Nephron progenitor cell (in vitro differentiated cells): ENCODE data around the gene SKAP2.

Source experiments
- DNase-seq: peaks from one replicate; pipeline ENCODE4 v3.0.0; 2021
- H3K27ac Mint-ChIP-seq: 2 replicates; pipeline ENCODE4 v1.8.0; 2021; ENCODE audit warnings: mild to moderate bottlenecking, moderate library complexity, mixed read lengths
- H3K27me3 Mint-ChIP-seq: 2 replicates; pipeline ENCODE4 v1.8.0; 2021; ENCODE audit warnings: mild to moderate bottlenecking, low read depth, mixed read lengths; ENCODE audit not compliant: poor library complexity
- H3K36me3 Mint-ChIP-seq: 2 replicates; pipeline ENCODE4 v1.8.0; 2021; ENCODE audit warnings: low read depth, mixed read lengths
- H3K4me1 Mint-ChIP-seq: 2 replicates; pipeline ENCODE4 v1.8.0; 2021; ENCODE audit warnings: mixed read lengths
- H3K4me3 Mint-ChIP-seq: 2 replicates; pipeline ENCODE4 v1.8.0; 2021; ENCODE audit warnings: mild to moderate bottlenecking, moderate library complexity, mixed read lengths
- H3K9me3 Mint-ChIP-seq: 2 replicates; pipeline ENCODE4 v1.8.0; 2021; ENCODE audit warnings: mild to moderate bottlenecking, moderate library complexity, mixed read lengths
- TF ChIP-seq, protein P1 (sequence below): fragments of 200-600 bp; sonication (generic); IDR thresholded peaks from 2 replicates; pipeline ENCODE4 v1.5.0; 2021; ENCODE audit warnings: antibody characterized with exemption

SKAP2 gene

DNA sequence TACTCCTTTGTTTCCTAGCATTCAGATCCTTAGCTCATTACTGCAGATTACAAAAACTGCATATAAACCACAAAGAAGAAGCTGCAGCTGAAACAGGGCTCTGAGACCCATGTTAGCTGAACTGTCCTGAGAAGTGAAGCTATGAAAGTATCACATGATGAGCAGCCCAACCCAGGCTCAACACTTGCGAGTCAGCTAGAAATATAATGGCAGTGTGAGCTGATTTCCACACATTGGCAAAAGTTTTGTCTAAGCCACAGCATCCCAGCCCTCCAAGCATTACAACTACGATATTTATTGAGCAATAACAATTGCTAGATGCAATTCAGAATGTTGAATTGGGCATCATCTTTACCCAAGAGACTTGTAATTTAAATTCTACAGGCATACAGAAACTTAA is 34.5 kb upstream of the SKAP2 start:
- TF ChIP-seq, protein P1, sequence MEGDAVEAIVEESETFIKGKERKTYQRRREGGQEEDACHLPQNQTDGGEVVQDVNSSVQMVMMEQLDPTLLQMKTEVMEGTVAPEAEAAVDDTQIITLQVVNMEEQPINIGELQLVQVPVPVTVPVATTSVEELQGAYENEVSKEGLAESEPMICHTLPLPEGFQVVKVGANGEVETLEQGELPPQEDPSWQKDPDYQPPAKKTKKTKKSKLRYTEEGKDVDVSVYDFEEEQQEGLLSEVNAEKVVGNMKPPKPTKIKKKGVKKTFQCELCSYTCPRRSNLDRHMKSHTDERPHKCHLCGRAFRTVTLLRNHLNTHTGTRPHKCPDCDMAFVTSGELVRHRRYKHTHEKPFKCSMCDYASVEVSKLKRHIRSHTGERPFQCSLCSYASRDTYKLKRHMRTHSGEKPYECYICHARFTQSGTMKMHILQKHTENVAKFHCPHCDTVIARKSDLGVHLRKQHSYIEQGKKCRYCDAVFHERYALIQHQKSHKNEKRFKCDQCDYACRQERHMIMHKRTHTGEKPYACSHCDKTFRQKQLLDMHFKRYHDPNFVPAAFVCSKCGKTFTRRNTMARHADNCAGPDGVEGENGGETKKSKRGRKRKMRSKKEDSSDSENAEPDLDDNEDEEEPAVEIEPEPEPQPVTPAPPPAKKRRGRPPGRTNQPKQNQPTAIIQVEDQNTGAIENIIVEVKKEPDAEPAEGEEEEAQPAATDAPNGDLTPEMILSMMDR = no peak
- H3K36me3 Mint-ChIP-seq = no peaks in the 10 kb centered on the region
- no peaks in the 10 kb centered on the region for H3K27me3 Mint-ChIP-seq
- no peak overlapping the region for H3K27ac Mint-ChIP-seq
- H3K4me1 Mint-ChIP-seq = peaks cover 6% of the 10 kb centered on the region
- no peak overlapping the region for H3K4me3 Mint-ChIP-seq
- H3K9me3 Mint-ChIP-seq = no peaks in the 10 kb centered on the region
- no peak for DNase-seq

DNA sequence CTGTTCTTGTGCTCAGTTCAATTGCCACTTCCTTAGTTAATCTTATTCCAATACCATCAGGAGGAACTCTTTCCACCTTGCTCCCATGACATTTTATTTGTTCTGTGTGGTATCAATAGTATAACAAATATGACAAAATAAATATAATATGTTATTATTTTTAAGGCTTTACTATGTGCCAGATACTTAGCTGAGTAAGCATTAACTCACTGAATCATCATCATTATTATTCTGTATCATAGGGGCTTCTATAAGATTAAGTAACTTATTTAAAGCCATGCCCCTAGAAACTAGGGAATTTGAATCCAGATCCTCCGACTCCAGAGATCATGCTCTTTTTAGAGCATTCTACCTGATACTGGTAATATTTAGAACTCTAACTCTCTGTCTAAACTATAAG is 33.5 kb upstream of the SKAP2 start:
- Mint-ChIP-seq H3K9me3 (no peaks in the 10 kb centered on the region), H3K4me1 (peaks cover 10% of the 10 kb centered on the region), H3K27ac (peak overlapping the region; percentile 1), H3K4me3 (no peak overlapping the region), H3K36me3 (no peaks in the 10 kb centered on the region), H3K27me3 (no peaks in the 10 kb centered on the region)
- TF ChIP-seq, protein P1 = no peak
- no peak for DNase-seq

DNA sequence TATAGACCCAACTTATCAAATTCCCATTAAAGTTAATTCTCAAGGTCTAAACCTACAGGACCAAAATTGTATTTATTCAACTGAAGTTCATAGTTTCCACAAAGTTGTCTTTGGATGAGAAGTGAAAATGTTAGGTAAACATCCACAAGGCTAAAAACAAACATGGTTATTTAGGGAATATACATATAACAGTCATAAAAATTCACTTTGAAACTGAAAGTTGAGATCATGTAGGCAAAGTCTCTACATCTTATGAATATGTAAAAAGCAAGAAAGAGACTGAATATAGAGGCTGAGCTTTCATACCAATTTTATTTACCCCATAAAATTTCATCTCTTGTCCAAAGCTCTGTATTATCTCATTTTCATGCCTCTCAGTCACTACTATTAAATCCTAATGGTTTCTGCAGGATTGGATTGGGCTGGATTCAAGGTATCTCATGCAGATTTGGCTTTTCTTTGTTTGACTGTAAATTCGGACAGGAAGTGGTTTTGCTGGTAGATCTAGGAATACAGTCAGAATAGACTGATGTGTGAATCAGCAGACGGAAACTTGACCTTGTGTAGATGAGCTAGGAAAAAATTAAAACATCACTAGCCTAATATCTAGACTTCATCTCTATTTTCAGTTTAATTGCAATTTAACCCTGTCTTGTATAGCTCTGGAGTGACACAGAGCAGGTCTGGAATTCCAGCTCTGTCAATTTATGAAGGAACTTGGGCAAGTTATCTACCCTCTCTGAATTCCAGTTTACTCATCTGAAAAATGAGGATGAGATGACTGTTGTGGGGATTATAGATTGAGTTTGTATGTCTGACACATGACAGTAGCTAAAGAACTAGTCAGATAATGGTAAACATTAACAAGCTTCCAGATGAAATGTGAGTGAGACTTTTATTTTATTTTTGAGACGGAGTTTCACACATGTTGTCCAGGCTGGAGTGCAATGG is 27.3 kb upstream of the SKAP2 start:
- Mint-ChIP-seq H3K4me3 (no peak overlapping the region), H3K36me3 (no peaks in the 10 kb centered on the region), H3K27ac (no peak overlapping the region), H3K9me3 (peaks cover 12% of the 10 kb centered on the region), H3K4me1 (peaks cover 10% of the 10 kb centered on the region), H3K27me3 (no peaks in the 10 kb centered on the region)
- TF ChIP-seq, protein P1 = no peak
- no peak for DNase-seq

DNA sequence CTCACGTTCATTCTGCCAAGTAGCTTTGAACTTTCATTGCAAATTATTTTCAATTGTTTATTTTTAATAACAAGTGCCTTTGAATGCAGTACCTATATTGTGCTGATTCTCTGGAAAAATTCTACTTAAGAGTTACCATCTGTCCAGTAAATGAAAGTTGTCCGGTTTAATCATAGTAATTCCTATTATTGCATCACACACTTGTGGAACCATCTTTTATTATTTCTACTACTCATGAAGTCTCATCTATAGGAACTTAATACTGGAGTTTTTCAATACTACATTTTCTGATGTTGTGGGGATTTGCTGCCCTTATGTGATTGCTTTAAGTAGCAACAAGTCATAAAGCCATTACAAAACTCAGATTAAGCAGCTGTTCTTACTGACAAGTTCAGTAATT is 16.5 kb upstream of the SKAP2 start:
- H3K4me3 Mint-ChIP-seq = no peak overlapping the region
- H3K9me3 Mint-ChIP-seq = peaks cover 35% of the 10 kb centered on the region
- H3K4me1 Mint-ChIP-seq = no peaks in the 10 kb centered on the region
- TF ChIP-seq, protein P1 = no peak
- peaks cover 23% of the 10 kb centered on the region for H3K36me3 Mint-ChIP-seq
- H3K27me3 Mint-ChIP-seq = no peaks in the 10 kb centered on the region
- H3K27ac Mint-ChIP-seq = no peak overlapping the region
- no peak for DNase-seq

DNA sequence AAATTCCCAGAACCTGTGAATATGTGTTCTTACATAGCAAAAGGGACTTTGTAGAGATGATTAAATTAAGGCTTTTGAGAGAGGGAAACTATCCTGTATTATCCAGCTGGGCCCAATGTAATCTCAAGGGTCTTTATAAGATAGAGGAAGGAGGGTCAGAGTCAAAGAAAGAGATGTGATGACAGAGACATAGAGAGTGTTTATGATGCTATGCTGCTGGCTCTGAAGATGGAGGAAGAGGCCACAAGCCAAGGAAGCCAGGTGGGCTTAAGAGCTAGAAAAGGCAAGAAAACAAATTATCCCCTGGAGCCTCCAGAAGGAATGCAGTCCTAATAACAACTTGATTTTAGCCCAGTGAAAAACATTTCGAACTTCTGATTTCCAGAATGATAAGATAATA is 15.3 kb upstream of the SKAP2 start:
- no peak for DNase-seq
- Mint-ChIP-seq H3K4me1 (no peaks in the 10 kb centered on the region), H3K4me3 (no peak overlapping the region), H3K27me3 (no peaks in the 10 kb centered on the region), H3K9me3 (peaks cover 23% of the 10 kb centered on the region), H3K27ac (no peak overlapping the region), H3K36me3 (peaks cover 11% of the 10 kb centered on the region)
- TF ChIP-seq, protein P1 = no peak
